ENCODE measurements around the gene SSX4B. TPM values are rescaled to one million over a fixed set of nuclear protein-coding genes. Genes with fewer than 3 reads are reported as not detected.
"Not testable (repeated sequence)": the region's sequence is repeated elsewhere in the genome, so short reads cannot be mapped to it uniquely, and the experiment has no call there.

Gene SSX4B, protein sequence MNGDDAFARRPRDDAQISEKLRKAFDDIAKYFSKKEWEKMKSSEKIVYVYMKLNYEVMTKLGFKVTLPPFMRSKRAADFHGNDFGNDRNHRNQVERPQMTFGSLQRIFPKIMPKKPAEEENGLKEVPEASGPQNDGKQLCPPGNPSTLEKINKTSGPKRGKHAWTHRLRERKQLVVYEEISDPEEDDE
- not detected in 2 replicates for total RNA-seq (2014; rRNA removed; shearing (Covaris generic))

DNA sequence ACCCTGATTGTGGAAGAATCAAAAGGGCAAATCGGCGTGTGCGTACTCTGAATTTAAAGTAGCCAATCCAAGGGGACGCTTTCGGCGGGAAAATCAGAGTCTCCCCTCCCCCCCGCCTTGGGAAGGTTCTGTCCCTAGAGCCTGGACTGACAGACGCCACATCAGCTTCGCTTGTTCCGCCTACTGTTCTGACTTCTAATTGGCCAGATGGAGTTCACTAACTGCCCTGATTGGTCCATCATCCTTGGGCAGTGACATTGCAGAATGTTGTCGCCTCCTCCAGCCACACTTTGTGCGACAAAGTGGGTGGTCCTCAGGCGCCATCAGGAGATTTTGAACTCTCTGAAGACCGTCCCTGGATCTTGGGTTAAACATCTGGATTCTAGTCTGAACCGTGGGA is at the start of gene SSX4B:
Gene SSX4B (minus strand): TSS at position 101 of the 400 bp plus-strand sequence. CDS start 588 bp downstream, outside the sequence.
- not testable (repeated sequence) for DNase-seq (ENCODE audit: low spot score)

DNA sequence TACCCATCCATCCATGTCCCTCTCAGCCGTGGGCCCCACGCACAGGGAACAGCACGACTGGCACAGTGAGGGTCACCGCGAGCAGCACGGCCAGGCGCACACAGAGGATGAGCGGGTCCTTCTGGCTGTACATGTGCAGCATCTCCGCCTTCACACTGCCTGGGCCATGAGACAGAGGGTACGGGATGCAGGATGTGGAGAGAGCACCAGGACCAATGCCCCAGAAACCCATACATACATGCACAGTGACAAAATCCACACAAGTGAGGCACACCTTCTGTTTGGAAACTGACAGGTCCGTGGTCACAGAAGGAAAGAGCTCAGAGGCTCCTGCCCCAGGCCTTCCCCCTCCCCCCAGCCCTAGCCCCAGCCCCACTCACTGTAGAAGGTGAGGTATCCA is 48.8 kb upstream of the SSX4B start:
- no peak for DNase-seq (ENCODE audit: low spot score)

DNA sequence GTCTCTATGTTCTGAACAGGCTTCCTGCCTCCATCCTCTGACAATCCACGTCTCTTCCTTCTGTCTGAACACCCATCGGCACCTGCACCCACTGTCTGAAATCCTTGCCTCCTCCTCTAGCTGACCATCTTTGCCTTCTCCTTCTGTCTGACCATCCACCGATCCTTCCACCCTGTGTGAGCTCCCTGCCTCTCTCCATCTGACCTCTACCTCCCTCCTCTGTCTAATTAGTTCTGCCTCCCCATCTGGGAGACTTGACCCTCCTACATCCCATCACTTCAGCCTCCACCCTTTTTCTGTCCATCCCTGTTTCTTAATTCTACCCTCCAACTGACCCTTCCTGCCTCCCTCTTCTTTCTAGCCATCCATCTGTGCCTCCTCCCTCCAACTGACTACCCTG is 48.3 kb upstream of the SSX4B start:
- no peak for DNase-seq (ENCODE audit: low spot score)

DNA sequence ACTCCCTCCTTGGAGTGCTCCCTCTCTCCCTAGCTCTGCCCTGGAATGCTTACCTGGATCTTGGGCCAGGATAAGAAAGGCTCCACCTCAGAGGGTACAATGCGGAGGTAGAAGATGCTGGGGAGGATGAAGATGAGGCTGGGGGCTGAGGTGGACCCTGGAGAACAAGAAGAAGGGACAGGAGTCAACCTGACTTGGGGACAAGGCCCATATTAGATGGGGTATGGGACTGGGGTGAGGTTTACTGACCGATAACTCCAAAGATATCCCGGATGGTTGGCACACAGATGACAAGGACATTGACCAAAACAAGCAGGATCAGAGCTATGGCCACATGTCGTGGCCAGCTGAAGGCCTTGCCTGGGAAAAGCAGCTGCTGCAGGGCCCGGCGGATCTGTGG is 47.7 kb upstream of the SSX4B start:
- no peak for DNase-seq (ENCODE audit: low spot score)

DNA sequence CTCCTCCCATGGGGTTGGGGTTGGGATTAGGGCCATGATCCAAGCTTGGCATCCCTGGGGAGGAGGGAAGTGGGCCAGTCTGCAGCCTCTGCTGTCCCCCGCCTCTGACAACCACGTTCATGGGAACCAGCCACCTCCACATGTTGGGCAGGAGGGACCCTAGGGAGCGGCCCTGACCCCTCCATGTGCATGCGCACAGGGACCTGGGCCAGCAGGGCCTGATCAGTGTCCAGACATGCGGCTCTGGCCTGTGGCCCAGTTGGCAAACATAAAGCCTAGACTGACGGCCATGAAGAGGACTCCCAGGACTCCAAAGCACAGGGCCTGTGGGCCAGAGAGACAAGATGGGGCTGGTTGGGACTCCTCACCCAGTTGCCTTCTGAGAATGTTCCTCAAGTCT is 47.0 kb upstream of the SSX4B start:
- DNase-seq (ENCODE audit: low spot score), result no peak

DNA sequence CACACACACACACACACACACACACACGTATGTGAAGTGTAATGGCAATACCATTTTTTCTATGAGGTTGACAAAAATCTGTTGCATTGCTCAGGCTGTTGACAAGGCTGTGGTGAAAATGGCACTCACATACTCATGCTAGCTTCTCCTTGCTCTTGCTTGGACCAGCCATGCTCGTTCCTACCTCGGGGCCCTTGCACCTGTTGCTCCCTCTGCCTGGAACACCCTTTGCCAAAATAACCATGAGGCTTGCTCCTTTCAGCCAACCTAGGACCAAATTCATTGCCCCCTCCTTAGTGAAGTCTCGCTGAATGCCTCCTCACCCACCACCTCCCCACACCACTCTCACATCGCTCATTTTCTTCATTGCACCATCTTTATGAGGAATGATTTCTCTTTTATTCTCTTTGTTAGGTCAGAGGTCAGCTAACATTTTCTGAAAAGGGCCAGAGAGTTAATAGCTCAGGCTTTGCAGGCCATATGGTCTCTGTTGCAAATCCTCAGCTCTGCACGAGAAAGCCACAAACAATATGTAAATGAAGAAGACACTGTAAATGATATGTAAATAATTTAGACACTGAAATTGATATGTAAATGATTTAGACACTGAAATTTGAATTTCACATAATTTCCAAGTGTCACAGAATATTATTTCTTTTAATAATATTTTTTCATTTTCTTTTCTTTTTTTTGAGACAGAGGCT is 45.0 kb upstream of the SSX4B start:
- DNase-seq (ENCODE audit: low spot score), result no peak

DNA sequence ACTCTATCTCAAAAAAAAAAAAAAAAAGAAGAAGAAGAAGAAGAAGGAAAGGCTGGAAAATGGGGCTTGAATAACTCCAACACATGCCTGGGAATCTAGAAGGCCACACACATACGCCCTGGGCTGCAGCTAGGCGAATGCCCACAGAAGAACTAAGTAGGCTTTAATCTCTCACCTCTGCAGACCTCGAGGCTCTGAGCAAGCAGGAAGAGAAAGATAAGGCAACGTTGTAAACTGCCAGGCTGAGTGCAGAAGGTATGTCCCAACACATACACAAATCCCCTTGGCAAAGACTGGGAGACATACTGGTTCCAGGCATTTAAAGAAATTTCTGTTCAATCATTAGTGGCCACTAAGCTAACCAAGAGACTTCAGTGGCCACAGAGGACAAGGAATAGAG is 39.9 kb upstream of the SSX4B start:
- no peak for DNase-seq (ENCODE audit: low spot score)

DNA sequence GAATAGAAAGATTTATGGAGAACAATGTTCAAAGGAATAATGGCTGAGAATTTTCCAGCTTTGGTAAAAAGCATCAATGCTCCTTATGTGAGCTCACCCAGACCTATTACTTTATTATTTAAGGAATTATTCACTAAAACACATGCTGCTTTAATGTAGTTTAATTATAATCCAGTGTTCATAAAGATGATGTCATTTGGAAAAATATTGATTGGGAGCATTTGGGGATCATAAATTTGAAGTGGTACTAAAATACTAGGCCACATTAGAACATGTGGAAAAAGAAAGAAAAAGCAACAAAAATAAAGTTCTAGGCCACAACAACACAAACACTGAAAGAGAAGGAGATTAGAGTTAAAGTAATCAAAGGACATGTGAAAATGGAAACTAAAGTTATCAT is 38.3 kb upstream of the SSX4B start:
- DNase-seq (ENCODE audit: low spot score), result no peak

DNA sequence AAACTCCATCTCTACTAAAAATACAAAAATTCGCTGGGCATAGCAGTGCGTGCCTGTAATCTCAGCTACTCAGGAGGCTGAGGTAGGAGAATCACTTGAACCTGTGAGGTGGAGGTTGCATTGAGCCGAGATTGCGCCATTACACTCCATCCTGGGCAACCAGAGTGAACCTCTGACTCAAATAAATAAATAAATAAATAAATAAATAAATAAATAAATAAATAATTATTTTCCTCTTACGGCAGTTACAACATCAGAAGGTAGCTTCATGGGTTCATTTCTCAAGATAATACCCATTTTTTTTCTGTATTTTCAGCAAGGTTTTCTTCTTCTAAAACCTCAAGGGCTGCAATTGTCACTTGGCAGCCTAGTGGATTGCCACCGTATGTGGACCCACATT is 35.4 kb upstream of the SSX4B start:
- DNase-seq (ENCODE audit: low spot score), result not testable (repeated sequence)

DNA sequence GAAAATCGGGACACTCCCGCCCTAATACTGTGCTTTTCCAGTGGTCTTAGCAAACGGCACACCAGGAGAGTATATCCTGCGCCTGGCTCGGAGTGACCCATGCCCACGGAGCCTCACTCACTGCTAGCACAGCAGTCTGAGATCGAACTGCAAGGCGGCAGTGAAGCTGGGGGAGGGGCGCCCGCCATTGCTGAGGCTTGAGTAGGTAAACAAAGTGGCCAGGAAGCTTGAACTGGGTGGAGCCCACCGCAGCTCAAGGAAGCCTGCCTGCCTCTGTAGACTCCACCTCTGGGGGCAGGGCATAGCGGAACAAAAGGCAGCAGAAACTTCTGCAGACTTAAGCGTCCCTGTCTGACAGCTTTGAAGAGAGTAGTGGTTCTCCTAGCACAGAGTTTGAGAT is 22.0 kb upstream of the SSX4B start:
- DNase-seq (ENCODE audit: low spot score), result not testable (repeated sequence)

DNA sequence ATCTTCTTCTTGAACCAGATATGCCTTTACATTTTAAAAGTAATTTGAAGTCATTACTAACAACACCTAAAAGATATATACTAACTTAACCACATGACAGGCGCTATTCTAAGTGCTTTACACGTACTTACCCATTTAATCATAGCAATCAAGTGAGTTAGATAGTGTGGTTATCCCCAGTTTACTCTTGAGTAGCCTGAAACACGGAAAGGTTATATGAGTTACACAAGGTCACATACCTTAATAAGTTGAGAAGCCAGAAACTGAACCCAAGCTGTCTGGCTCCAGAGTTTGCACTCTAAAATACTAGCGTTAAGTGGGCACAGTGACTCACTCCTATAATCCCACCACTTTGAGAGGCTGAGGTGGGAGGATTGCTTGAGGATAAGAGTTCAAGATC is 18.4 kb upstream of the SSX4B start:
- DNase-seq (ENCODE audit: low spot score), result not testable (repeated sequence)

DNA sequence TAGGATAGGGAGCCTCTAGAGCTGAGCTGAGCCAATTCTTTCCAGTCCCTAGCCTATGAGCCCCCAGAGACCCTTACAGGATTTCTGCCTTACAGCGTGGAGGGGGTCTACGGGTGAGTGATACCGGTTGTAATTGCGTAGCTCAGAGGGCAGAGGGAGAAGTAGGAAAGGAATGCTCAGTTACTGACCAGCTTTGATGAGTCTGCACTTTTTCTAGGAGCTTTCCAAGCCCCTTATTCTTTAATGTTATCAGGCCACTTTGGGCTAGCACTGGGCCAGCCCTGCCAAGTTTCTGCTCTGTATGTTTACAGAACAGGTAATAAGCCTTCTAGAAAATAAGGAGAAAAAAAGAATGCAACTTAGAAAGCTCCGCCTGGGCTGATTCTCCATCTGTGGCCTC is 17.8 kb upstream of the SSX4B start:
- DNase-seq (ENCODE audit: low spot score), result not testable (repeated sequence)

DNA sequence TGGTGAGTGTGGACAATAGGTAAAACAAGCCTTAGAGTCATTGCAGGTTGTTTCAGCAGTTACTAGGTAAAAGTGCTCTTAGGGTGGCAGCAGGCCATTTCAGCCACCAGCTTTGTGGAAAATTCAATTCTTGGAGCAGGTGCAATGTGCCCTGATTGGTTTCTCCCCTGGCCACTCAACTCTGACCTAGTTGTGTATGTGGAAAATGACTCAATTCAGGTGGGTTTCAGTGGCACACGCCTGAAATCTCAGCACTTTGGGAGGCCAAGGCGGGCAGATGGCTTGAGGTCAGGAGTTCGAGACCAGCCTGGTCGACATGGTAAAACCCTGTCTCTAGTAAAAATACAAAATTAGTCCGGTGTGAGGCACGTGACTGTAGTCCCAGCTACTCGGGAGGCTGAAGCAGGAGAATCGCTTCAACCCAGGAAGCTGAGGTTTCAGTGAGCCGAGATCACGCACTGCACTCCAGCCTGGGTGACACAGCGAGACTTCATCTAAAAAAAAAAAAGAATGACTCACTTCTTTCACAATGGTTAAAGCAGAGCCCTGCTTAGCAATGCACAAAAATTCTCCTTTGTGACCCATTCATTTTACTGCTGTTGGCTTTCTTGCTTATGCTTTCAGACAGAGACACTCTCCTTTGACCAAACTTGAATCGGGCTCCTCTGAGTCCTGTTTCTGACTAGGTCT is 15.4 kb upstream of the SSX4B start:
- not testable (repeated sequence) for DNase-seq (ENCODE audit: low spot score)

DNA sequence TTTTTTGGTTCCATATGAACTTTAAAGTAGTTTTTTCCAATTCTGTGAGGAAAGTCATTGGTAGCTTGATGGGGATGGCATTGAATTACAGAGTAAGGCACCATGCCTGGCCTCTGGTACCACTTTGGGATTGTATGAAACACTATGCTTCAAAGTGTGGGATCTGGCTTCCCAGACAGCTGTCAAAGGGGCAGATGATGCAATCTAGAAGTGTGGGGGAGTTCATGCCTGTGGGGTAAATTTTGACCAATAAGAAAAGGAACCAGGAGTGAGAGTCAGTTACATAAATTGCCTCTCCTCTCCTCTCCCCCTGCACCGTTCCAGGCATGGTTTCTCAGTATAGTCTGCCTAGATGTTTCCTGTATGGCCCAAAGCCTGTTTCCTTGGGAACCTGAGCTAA is 13.9 kb downstream of the SSX4B start:
- not testable (repeated sequence) for DNase-seq (ENCODE audit: low spot score)

DNA sequence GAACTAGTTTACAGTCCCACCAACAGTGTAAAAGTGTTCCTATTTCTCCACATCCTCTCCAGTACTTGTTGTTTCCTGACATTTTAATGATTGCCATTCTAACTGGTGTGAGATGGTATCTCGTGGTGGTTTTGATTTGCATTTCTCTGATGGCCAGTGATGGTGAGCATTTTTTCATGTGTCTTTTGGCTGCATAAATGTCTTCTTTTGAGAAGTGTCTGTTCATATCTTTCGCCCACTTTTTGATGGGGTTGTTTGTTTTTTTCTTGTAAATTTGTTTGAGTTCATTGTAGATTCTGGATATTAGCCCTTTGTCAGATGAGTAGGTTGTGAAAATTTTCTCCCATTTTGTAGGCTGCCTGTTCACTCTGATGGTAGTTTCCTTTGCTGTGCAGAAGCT is 14.8 kb downstream of the SSX4B start:
- DNase-seq (ENCODE audit: low spot score), result not testable (repeated sequence)

DNA sequence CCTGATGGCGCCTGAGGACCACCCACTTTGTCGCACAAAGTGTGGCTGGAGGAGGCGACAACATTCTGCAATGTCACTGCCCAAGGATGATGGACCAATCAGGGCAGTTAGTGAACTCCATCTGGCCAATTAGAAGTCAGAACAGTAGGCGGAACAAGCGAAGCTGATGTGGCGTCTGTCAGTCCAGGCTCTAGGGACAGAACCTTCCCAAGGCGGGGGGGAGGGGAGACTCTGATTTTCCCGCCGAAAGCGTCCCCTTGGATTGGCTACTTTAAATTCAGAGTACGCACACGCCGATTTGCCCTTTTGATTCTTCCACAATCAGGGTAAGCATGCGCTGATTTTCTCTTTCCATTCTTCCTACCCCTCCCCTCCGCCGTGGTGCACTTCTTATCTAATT is 28.5 kb downstream of the SSX4B start, which contains the start of gene SSX4:
Gene SSX4 (plus strand): TSS at position 301 of the 400 bp plus-strand sequence. CDS start 515 bp downstream, outside the sequence.
- not testable (repeated sequence) for DNase-seq (ENCODE audit: low spot score)

DNA sequence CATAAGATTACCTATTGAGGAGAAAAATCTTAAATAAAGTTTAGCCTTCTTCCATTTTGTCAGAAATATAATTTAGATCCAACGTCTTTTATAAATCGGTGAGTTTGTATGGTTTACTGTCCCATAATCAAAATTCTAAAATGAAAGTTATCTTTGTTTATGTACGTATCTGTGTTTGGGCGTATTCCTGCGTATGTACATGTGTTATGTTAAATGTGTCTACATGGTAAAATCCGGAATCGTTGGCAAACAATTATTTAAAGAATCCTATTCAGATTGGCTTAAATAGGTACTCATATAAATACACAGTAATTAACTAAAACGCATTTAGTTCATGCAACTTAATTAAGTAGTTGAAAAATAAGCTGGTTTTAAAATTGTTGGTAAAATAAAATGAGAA is 41.4 kb downstream of the SSX4B start:
- DNase-seq (ENCODE audit: low spot score), result not testable (repeated sequence)

DNA sequence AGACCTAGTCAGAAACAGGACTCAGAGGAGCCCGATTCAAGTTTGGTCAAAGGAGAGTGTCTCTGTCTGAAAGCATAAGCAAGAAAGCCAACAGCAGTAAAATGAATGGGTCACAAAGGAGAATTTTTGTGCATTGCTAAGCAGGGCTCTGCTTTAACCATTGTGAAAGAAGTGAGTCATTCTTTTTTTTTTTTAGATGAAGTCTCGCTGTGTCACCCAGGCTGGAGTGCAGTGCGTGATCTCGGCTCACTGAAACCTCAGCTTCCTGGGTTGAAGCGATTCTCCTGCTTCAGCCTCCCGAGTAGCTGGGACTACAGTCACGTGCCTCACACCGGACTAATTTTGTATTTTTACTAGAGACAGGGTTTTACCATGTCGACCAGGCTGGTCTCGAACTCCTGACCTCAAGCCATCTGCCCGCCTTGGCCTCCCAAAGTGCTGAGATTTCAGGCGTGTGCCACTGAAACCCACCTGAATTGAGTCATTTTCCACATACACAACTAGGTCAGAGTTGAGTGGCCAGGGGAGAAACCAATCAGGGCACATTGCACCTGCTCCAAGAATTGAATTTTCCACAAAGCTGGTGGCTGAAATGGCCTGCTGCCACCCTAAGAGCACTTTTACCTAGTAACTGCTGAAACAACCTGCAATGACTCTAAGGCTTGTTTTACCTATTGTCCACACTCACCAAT is 43.9 kb downstream of the SSX4B start:
- not testable (repeated sequence) for DNase-seq (ENCODE audit: low spot score)

DNA sequence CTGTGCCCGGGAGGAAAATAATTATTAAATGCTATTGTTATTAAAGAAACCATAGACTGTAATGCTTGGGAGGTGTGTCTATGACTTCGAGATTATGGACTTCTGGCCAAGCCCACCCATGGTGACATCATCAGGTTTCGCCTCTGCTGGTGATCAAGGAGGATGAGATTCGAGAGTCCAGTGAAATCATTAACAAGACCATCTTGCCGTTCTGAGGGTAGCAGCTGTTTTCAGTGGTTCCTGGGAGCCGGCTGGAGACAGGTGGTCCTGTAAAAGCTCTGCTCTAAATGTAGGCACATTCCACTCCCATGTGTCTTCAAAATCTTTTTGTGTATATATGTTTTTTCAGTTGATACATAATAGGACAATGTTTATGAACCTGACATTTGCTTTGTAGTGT is 52.5 kb downstream of the SSX4B start:
- not testable (repeated sequence) for DNase-seq (ENCODE audit: low spot score)

DNA sequence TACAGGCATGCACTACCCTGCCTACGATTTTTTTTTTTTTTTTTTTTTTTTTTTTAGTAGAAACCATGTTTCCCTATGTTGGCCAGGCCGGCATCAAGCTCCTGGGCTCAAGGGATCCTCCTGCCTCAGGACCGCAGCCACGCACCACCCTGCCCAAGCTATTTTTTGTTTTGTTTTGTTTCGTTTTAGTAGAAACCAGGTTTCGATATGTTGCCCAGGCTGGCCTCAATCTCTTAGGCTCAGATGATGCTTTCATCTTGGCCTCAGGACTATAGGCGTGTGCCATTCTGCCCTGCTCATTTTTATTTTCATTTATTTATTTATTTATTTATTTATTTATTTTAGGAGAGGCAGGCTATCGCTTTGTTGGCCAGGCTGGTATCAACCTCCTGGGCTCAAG is 54.1 kb downstream of the SSX4B start:
- DNase-seq (ENCODE audit: low spot score), result no peak

DNA sequence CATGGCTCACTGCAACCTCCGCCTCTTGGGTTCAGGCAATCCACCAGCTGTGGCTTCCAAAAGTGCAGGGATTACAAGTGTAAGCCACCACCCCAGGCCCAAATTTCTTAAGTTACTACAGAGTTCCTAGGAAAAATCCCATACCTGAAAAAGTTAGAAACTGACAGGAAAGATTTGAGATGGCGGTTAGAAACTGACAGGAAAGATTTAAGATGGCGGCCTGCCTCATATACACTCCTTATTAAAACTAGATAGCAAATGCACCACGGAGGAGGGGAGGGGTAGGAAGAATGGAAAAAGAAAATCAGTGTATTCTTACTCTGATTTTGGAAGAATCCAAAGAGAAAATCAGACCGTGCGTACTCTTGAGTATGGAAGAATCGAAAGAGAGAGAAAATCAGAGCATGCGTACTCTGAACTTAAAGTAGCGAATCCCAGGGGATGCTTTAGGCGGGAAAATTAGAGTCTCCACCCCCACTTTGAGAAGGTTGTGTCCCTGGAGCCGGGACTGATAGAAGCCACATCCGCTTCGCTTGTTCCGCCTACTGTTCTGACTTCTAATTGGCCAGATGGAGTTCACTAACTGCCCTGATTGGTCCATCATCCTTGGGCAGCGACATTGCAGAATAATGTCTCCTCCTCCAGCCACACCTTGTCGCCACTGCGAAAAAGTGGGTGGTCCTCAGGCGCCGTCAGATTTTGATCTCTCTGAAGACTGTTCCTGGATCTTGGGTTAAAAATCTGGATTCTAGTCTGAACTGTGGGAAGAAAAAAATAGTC is 55.3 kb downstream of the SSX4B start, which contains the start of gene SSX3:
Gene SSX3 (minus strand): TSS at position 389 of the 780 bp plus-strand sequence. CDS start 1,454 bp downstream, outside the sequence.
- not testable (repeated sequence) for DNase-seq (ENCODE audit: low spot score)
